Stimulated activated CD4-positive, alpha-beta T cell treated with anti-CD3 and anti-CD28 coated beads, Interleukin-4, amount 100 ng/mL, for 1 hour (primary cell): ENCODE data around the gene GNG2.

Source experiments
- DNase-seq: peaks from one replicate; pipeline ENCODE4 v3.0.0-alpha.2; 2020

Gene GNG2

GRCh38 chr14:51859131-51859530 is 1.3 kb upstream of the GNG2 start:
- no peak for DNase-seq

DNA sequence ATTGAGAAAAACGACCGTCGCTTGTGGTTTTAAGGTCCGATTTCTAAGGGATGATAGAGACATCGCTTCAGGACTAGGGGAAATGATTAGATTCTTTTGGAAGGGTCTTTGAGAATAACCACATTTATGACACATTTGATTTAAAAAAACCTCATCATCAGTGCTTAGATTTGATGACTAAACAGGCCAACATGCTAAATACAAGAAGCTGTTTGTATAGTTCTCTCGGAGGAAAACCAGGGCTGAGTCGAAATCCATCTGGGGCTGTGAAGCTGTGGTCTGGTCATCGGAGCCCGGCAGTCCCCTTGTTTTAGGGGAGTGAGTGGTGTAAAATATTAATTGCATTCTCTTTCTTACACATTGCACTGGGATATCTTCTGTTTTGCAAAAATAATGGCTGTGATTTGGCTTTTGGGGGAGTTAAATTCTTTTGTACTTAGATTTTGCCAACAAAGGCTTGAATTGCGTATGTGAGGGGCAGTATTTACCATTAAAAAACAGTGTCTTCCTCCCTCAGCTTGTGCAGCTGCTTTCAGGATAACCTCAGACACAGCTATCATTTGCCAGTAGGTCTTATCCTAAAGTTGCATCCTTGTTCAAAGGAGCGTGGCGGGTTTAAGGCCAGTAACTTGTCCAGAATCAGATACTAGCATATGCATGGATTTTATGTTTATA is 550 bp downstream of the GNG2 start:
- no peak for DNase-seq

GRCh38 chr14:51862176-51862796 is 1.9 kb downstream of the GNG2 start:
- no peak for DNase-seq

DNA sequence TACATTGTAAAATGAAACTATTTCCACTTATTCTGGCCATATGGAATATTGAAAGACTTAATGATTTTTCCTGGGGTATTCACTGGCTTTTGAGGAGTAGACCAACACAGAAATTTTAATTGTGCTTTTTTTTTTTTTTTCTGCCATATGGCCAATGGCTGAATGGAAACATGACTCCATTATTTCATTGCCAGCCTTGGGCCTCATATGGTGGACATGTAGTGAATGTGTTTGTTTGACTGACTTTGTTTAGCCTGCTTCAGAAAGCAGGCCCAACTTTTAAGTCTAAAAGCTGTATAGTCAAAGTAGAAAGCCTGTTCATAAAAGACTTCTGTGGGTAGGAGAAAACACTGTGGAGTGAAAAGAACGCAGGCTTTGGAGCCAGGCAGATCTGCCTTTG is 2.4 kb downstream of the GNG2 start:
- DNase-seq, result no peak

DNA sequence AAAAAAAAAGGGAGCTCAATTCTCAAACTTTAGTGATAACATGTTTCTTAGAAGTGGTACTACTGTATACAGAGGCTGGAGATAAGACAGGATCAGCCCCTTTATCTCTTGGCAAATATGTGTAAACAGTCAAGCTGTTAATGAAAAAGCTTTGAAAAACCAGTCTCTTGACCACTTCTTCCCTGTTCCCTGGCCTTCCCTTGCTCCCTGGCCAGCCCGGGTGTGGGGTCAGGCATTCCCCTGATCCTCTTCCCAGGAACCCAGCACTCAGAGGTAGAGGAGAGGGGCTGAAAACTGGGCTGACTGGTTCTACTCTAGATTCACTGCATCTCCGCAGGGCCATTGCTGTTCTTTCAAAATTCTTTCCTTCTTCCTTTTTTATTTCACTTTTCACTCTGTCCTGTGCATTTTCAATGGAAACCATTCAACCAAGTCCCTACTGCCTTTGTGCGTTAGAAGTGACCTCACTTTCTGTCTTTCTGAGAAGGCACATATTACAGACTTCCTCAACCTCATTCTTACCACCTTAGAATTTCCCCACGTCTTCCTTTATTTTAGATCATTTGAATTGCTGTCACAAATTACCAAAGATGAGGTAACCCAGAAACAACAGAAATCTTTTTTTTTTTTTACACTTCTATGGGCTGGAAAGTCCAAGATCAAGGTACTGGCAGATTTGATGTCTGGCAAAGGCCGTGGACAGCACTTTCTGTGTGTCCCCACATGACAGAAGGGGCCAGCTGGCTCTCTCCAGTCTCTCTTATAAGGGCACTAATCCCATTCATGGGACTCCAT is 5.7 kb downstream of the GNG2 start:
- DNase-seq, result no peak

GRCh38 chr14:51867741-51868140 is 7.3 kb downstream of the GNG2 start:
- no peak for DNase-seq

DNA sequence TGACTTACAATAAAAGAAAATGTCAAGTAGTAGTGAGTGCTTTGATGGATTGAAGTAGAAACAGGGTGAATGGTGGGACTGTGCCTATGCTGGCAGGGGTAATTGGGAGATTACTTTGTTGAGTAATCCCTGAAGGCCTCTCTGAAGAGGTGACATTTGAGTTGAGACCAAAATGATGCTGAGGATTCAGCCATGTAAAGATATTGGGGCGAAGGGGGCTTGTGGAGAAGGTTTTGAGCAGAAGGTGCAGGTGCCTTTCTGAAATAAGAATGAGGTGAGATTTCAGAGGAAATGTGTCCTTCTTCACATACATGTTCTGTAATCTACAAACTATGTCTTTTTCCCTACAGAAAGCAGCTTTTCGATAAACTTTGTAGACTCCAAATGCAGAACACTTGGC is 8.0 kb downstream of the GNG2 start:
- DNase-seq, result no peak

DNA sequence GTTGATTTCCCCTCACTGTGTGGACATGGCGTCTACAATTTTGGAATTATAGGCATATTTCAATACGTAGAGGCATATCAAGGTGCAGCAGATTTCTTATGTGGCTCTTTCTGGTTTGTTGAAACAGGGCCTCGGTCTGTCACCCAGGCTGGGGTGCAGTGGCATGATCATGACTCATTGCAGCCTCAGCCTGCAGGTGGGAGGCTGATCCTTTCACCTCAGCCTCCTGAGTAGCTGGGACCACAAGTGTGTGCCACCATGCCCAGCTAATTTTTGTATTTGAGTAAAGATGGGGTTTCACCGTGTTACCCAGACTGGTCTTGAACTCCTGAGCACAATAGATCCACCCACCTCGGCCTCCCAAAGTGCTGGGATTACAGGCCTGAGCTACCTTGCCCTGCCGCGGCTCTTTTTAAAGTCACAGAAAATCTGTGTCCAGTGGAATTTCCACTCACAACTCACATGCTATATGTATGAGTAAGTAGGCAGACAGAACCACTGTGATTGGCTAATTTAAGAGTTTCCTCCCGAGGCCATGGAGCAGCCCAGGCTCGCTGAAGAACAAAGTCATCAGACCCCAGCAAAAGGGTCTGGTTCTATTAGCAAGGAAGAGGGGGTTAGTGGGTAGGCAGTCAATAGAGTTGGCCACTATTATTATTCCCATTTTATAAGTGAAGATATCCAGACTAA is 9.1 kb downstream of the GNG2 start:
- DNase-seq, result peak; percentile 50

- no peak for DNase-seq
These were observed 10.2 kb downstream of the GNG2 start for GRCh38 chr14:51870606-51871005.

DNA sequence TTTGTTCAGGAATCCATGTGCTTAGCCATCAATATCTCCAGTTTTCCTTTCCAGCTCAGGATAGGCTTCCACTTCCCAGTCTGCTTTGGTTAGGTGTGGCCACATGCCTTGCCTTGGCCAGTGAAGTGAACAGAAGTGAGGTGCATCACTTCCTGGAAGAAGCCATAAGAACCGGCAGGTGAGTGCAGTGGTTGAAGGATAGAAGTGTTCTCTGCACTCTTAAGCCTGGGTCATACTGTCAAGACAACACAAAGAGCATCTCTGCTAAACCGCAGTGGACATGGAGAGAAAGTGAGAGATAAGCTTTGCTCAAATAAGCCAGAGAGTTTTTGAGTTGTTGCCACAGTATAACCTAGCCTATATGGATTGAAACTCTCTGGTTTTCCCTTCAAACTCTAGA is 11.4 kb downstream of the GNG2 start:
- no peak for DNase-seq

- DNase-seq, result no peak
These were observed 12.0 kb downstream of the GNG2 start for GRCh38 chr14:51872396-51872795.

DNA sequence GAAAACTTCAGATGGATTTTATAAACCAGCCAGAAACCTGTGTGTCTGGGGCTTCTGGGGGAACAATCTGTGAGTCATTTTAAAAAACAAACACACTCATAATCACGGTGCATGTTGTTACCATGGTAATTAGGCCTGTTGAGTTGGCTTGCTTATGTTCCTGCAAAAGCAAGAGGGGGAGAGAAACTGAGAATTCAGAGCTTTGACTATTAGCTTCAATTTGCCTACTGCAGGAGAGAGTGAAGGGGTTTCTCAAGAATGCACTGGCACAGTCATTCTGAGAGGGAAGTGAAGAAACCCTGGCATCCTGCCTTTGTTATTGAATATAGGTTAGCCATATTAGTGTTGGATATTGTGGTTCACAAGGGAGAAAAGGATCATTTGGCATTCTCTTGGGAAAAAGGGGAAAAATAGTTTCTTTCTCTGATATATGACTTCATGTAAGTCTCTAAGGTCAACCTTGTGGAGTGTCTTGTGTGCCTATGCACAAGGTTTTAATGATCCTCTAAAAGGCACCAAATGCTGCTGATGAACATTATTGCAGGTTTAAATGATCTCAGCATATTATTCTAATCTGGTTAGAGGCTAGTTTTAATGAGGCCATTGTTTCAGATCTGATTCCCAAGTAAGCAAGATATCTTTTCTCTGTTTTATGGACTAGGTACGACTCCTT is 12.9 kb downstream of the GNG2 start:
- no peak for DNase-seq

DNA sequence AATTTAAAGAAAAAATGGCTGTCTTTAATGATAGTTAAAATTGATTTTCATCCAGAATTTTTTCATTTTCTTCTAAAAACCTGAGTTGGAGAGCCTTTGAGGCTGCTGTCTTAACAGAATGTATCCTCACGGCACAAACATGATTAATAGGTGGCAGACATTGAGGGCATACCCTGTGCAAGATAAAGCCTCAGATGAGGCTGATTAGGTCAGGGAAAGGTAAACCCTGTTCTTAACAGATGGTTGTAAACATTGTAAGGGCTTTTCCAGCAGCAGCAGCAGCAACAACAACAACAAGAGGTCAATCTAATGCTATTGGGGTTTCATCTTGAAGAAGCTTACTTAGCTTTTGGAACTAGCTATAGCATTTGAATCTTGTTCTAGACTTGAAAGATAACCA is 17.4 kb downstream of the GNG2 start:
- DNase-seq, result no peak

DNA sequence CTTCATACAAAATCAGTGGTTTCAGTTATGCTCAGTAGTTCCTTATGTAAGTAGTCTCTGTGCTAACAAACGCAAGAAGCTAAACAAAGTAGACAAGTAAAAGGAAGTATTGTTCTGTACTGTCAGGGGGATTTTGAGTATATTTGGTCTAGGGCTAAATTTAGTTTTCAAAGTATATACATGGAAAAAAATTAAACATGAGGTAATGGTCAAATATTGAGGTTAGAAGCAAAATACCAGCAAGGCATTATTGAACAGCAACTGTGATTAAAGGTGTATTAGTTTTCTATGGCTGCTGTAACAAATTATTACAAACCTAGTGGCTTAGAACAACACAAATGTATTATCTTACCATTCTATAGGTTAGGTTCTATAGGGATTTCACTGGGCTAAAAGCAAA is 18.8 kb downstream of the GNG2 start:
- DNase-seq, result no peak

DNA sequence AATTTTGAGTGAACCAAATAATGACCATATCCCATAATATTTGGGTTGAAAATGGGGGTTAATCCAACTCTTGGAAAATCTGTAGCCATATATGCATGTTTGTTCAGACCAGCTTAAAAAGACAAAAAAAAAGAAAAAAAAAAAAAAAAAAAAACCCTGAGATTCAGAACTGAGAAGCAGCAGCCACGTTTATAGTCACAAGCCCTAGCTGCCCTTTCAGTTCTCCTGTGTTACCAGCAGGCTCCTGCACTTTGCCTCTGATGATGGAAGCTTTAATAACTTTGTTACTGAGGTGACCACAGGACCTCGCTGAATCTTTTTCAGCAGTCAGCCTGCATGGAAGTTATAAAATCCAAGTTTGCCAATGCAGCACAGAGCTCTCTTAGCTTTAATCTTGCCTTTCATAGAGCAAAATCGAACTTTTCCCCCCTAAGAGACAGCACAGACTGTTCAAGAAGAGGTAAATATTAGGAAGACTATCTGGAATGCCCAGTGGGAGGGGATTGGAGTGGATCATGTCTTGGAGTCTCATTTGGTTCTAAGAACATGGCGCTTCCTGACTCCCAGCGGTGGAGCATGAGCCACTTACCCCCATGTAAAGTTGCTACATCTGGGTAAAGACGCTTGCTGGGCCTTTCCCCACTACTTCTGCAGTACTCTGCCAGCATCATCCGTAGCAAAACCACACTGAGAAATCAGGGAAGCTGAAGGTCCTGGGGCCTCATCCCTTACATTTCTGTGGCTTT is 20.6 kb downstream of the GNG2 start:
- no peak for DNase-seq

GRCh38 chr14:51881636-51882035 is 21.2 kb downstream of the GNG2 start:
- no peak for DNase-seq

GRCh38 chr14:51883232-51883631 is 22.8 kb downstream of the GNG2 start:
- no peak for DNase-seq

DNA sequence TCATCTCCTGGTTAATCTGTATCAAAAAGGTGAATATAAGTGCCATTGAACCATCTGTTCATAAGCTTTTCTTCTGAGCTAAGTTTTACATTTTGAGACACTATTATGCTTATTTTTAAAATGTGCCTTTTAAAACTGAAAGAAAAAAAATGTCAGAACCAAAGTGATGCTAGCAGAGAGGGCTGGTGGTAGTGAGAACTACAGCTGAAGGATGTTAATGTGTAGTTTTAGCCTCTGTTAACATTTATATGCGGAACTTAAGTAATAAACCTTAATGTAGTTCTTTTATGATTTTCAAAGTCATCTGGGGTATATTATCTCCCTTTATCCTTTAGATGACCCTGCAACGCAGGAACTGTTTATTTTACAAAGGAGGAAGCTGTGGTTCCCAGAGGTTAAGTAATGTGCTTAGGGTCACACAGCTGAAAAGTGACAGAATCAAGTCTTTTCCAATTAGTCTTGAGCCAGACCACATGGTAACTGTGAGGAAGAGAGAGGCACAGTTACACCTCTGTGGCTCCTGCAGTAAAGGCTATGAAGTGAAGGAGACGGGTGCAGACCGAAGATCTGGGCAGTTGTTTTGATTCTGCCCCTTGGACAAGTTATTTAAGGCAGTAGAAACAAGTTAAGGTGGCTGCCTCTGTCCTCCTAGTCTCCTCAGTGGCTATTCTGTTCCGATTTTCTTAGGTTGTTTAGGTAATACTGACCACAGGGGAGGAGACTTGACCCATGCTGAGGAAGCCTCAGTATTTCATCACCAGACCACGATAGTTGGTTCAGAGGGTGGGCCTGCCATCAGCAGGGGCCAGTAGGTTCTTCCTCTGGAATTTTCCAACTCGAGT is 23.9 kb downstream of the GNG2 start:
- DNase-seq, result no peak

- no peak for DNase-seq
These were observed 29.4 kb downstream of the GNG2 start for GRCh38 chr14:51889851-51890250.

DNA sequence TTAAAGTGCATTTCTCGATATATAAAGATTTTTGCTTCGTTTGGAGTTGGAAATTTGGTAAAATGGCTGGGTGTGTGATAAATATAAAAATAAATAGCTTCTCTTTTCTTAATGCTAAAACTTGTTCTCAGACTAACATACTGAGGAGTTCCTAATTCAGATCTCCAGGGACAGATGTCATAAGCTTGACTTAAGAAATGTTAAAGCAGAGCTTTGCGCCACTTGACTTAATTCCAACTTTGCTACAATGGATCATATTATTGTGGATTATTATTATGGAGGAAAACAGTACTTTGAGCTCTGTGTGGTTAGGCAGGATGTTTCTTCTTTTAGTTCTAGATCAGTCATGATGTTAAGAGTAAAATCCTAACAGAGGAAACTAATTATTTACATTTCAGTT is 33.8 kb downstream of the GNG2 start:
- no peak for DNase-seq

GRCh38 chr14:51895375-51895774 is 35.0 kb downstream of the GNG2 start:
- DNase-seq, result no peak
